Measurements from ENCODE around the gene HMGCL.

- TF ChIP-seq, protein P1, sequence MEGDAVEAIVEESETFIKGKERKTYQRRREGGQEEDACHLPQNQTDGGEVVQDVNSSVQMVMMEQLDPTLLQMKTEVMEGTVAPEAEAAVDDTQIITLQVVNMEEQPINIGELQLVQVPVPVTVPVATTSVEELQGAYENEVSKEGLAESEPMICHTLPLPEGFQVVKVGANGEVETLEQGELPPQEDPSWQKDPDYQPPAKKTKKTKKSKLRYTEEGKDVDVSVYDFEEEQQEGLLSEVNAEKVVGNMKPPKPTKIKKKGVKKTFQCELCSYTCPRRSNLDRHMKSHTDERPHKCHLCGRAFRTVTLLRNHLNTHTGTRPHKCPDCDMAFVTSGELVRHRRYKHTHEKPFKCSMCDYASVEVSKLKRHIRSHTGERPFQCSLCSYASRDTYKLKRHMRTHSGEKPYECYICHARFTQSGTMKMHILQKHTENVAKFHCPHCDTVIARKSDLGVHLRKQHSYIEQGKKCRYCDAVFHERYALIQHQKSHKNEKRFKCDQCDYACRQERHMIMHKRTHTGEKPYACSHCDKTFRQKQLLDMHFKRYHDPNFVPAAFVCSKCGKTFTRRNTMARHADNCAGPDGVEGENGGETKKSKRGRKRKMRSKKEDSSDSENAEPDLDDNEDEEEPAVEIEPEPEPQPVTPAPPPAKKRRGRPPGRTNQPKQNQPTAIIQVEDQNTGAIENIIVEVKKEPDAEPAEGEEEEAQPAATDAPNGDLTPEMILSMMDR (IDR thresholded peaks at IDR 0.05) = no peak
- TF ChIP-seq POLR2AphosphoS5 (IDR thresholded peaks at IDR 0.05; ENCODE audit: insufficient read depth in 1 of 2, low read depth in 1 of 2) = no peak
- no peak for TF ChIP-seq POLR2A (IDR thresholded peaks at IDR 0.05)
Measured at GRCh38 chr1:23868557-23869016, 43.4 kb upstream of the HMGCL start.
